ENCODE results near the gene RTF2.
A peak's percentile ranks its signal among the peaks of the same experiment; 100 is the strongest.

Gene RTF2

DNA sequence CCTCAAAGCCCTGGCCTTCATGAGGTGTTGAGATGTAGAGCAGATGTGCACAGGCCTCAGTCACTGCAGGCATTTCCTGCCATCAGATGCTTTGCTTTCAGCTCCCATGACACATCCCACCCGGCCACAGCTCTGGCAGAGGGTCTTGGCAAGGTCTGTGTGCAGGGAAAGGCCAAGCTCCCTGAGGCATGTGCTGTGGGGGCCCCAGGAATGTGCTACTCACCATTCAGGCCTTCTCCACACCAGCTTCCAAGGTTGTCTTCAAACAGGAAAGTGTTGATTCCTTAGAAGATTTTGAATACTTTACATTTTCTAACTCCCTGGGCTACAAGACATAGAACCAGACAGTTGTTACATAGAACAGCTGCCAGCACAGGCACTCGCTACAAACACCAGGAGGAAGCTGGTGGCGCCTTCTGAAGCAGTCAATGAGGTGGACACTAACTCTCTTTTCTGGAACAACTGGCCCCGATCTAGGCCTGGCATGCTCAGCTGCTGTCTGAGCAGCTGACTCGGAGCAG, 28.6 kb upstream of the RTF2 start:
- DNase-seq: no peak

DNA sequence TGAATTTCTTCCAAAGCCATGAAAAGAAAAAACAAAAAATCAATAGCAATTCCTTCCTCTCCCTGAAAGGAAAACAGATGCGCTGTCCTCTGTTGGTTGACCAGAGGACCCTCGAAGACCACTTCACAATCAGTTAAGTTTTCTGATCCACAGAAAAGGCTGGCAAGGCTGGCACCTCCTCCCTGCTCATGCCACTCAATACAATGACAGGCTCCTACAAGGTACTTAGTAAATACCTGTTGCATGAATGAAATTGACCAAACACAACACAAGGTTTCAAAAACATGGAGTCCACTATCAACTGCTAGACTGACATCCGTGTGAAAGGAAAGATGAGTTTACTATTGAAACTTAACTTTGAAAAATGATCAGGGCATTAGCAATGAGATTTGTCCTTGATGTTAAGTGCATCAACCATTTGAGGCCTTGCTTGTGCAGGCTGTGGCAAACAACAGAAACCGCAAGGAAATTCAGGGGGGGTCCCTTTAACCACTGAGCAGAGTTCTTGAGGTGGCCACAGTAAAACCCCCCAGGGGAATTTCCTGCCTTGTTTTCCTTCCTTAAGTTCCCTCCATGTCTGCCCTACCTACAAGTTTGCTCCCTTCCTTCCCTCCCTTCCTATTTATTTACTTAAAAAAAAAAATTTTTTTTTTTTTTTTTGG, 27.9 kb upstream of the RTF2 start:
- peak; percentile 33 for DNase-seq

DNA sequence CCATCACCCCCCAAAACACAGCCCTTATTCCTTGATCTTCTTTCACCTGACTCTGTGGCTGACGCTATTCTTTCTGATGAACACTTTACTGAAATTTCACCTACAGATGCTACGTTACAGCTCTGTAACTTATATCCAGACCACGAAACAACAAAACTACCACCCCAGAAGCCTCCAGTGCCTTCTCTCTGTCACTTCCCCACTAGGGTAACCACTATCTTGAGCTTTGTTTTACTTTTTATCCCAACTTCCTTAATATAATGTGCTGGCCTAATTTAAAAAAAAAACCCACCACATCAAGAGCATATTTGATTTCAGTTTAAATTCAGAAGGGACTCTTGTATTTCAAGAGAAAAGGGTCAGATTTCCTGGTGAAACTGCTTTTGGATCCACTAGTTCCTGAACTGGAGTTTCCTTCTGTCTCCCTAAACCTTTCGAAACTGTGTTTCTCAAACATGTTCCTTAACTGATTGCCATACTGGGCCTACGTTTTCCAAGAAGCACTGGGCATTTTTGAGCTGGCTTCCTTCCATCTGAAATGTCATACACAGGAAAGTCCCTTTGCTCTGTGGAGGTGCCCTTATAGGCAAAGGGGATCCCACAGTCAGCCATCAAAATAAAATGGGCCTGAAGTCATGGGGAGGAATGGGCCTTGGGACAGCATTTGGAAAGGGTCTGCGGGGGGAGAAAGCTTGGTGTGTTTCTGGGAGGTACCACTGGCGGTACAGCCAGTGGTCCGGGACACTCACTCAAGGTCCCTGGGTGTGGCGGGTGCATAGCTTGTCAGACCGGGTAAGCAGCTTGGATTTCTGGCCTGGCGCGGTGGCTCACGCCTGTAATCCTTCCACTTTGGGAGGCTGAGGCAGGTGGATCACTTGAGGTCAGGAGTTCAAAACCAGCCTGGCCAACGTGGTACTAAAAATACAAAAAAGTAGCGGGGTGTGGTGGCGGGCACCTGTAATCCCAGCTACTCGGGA, 25.8 kb upstream of the RTF2 start:
- no peak for DNase-seq

DNA sequence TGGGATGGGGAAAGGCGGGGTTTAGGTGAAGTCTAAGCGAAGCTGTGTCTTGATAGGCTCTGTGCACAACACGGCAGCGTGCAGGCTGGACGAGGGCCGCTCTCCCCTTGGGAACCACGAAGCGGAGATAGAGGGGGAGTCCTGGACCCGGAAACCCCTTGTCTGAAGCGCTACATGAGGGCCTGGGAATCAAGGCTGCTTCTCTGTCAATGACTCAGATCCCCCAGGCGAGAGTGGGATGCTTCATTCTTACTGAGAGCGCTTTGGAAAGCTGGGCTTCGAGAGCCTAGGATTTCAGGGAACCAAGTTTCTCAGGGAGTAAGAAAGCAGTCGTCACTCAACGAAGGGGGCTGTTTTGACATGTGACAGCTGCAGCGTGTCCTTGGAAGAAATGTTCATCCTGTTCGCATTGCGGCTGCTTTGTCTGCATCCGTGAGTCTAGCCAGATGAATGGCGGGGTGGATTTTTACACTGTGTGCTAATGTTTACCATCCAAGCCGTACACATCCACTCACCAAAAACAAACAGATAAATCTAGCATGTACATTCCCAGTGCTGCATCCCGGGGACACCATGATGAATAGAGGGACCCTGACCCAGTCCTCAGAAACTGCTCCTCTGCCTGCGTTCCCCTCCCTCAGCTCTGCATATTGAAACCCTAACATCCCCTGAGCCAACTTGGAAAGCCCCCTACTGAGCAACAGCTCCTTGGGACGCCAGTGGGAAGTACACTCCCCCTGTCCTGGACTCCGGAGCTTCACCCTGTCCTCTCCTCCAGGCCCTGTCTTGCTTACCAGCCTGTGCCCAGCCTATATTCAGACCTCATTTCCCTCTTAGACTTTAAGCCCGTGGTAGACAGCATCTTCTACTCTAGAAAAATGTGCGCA, 24.5 kb upstream of the RTF2 start:
- no peak for DNase-seq

DNA sequence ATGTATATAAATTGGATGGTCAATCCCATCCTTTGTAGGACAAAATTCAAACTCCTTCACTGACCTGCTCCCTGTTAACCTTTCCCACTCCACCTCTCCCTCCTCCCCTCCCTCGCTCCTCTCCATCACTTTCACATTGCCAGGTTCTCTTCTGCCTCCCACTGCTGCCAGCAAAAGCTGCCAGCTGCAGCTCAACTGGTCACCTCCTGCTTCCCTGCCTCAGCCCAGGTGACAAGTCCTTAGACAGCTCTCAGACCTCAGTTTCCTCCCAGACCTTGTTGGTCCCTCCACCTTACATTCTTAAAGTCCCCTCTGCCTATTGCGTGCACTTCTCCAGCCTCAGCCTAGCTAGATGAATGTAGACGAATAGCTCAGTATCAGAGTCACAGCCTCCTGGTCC, 23.3 kb upstream of the RTF2 start:
- no peak for DNase-seq

DNA sequence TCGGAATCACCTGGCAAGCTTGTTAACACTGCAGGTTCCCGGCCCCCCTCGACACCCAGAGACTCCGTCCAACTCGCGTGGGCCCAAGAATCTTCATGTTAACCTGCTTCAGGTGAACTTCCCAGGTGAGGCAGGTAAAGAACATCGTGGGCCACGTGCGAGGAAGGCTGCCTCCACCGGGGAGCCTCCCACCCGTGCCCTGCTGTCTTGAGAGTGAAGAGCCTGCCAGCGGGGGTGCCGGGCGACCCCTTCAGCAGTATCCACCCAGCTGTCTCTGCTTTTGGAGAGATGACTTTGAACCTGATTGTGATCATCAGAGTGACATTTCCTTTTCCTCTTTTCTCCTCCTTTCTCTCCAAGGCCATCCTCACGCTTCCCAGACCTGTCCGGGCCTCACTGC, 22.9 kb upstream of the RTF2 start:
- no peak for DNase-seq

DNA sequence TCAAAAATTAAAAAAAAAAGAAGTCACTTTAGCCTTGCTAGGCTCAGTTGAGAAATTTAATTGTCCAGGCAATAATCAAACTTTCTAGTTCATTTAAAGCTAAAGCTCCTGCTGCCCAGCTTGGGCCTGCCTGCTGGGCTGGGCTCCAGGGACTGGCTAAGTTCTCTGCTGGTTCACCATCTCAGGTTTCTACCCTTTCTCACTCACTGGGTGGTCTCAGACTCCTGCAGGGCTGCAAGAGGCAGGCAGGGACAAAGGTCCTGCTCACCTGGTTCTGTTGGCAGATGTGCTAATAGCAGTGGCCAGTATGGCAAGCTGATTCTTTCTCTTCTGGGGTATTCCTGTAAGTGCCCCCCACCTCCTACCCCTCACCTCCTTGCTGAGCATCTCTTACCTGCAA, 21.2 kb upstream of the RTF2 start:
- DNase-seq: no peak

DNA sequence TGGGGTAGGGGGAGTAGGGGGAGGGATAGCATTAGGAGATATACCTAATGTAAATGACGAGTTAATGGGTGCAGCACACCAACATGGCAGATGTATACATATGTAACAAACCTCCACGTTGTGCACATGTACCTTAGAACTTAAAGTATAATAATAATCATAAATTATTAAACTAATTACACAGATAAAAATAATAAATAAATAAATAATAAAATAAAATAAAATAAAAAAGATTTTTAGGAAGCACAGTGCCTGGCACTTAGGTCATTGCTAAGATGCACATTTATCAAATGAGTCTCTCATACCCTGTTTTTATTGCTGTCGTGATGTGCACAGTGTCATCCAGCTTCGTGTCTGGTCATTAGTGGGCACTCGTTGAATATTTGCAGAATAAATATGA, 19.0 kb upstream of the RTF2 start:
- no peak for DNase-seq

DNA sequence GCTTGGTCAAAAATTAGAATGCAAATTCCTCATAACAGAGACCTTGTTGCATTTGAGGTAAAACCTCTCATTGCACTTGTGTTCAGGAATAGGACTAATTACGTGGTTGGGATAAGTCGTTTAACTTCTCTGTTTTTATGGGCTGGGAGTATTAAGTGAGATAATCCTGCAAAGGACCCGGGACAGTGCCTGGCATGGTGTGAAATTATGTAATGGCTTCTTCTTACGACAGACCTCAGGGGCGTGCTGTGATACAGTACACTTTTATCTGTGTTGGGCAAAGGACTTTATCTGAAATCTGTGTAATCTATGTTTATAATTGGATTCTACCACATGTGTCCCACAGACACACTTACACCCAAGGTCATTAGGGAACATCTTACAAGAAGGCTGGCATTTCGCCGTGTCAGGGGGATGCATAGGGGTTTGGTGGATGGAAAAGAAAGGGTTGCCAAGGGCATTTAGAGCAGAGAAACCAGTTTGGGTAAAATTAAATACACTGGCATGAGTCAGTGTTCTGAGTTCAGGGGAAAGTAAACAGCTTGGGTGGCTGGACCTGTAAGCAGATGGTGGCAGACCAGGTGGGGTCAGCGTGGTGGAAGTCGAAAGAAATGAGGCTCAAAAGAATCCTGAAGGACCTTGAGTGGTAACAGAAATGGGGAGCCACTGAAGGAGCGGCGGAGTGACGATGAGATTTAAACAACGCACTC, 17.2 kb upstream of the RTF2 start:
- DNase-seq: no peak

DNA sequence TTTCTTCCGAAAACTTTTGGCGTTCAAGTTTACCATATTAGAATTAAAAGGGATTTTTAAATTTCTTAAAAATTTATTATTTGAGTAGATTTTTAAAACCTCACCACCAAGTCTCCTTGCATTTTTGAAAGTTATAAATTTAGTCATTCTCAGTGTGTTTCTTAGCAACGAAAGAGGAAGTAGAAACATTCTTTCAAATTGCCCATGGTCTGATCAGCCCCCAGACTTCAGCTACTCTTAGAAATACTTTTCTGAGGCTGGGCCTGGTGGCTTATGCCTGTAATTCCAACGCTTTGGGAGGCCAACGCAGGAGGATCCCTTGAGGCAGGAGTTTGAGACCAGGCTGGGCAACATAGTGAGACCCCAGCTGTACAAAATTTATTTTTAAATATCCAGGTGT, 15.1 kb upstream of the RTF2 start:
- no peak for DNase-seq

DNA sequence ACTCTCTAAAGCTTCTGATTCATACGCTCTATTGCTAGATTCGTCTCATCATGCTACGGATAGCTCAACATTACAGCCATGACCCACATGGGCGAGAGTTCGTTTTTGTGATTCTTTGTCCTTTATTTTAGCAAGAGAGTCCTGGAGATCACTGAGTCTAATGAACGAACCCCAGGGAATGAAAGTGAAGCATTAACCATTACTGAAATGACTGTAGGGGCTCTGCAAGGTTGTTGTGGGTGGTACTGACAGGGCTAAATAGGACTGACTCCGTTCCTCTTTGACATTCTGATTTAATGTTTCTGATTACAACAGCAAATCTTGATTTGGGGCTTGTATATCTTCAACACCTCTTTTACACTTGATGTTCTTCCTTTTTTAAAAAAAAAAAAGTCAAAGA, 13.7 kb upstream of the RTF2 start:
- no peak for DNase-seq

DNA sequence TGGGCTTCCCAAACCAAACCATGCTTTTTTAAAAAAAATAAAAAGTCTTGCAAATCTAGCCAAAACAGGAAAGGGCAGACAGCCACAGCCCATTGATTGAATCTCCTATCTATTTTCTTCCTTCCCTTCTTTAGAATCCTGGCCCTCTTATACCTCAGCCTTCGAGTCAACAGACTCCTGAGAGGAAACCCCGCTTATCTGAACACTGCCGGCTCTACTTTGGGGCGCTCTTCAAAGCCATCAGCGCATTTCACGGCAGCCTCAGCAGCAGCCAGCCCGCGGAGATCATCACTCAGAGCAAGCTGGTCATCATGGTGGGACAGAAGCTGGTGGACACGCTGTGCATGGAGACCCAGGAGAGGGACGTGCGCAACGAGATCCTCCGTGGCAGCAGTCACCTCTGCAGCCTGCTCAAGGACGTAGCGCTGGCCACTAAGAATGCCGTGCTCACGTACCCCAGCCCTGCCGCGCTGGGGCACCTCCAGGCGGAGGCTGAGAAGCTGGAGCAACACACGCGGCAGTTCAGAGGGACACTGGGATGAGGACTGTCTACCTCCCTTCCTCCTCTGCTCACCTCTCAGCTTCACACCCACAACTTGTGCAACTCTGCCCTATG, 10.1 kb upstream of the RTF2 start:
- no peak for DNase-seq

DNA sequence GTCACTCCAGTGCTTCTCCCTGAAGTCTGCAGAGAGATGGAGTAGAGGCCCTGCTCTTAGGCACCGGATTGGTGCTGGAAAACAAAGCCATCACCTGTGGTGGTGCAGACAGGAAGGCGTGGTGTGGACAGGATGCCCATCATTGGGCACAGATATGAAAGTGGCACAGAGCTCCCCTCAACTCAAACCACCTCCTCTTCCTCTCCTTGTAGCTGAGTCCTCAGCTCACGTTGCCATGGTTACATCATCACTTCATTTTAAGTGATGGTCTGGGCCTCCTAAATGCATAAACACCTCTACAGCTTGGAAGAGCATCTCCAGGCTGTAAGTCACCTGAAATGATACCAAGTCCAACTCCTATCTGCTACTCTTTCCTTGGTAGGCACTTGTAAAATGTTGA, 8.0 kb upstream of the RTF2 start:
- peak; percentile 32 for DNase-seq

DNA sequence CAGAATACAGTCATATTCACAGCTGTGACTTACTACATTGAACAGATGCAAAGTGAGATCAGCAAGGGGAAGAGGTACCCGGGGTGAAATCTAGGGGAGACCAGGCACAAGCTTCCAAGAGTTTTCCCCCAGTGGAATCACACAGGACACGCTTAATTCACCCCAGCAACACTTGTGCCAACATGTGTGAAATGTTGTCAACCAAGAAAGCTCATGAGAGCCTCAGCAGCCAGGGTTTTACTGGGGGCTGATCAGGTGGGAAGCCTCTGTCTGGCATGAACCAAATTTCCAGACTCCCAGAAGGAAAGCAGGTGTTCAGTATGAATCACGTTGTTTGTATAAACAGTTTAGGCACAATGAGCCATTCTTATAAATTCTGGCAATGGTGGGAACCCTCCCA, 6.9 kb upstream of the RTF2 start:
- DNase-seq: no peak

DNA sequence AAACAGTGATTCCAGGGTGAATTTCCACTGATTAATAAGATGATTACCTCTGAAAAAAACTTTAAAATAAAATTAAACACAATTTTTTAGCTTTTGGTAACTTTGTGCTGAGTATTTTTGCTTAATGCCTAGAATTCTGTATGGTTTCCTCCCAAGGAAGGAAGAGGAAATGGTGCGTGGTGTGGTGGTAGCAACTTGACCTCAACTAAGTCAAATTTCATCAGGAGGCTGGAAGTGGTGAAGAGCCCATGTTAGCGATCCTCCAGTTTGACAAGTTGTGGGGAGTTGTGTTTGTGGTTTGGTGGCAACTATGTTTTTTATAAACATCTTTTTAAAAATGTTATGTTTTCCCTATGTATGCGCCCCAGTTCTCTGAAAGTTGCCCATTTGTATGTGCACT, 5.0 kb upstream of the RTF2 start:
- no peak for DNase-seq

DNA sequence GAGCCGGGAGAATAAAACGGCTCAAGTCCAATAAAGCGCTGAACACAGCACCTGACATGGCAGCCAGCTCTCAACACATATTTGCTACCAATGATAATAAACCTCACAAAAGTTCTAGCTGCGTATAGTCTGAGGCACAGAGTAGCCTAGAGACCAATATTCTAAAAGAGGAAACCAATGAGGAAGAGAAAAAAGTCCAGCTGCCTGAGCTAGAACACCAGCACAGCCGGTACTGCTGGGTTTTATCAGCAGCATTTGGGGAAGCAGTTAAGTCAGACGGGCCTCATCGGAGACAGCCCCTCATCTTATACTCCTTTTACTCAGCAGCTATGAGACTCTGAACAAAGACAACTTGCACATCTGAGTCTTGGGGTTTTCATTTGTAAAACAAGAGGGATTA, 2.4 kb upstream of the RTF2 start:
- no peak for DNase-seq

DNA sequence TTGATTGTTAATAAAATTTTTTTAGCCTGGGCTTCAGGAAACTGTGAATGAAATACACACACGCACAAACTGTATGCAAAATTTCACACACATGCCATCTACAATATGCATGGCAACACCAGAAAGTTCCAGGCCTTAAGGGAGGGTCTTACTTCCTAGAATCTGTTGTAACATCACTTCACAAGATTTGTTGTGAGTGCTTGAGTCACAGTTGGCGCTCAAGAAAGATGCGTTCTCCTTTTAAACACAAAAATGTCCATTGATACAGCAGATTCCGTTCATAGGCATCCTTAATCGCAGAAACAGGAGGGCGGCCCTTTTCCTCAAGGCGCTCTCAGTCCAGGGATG, 485 bp upstream of the RTF2 start:
- DNase-seq: no peak

DNA sequence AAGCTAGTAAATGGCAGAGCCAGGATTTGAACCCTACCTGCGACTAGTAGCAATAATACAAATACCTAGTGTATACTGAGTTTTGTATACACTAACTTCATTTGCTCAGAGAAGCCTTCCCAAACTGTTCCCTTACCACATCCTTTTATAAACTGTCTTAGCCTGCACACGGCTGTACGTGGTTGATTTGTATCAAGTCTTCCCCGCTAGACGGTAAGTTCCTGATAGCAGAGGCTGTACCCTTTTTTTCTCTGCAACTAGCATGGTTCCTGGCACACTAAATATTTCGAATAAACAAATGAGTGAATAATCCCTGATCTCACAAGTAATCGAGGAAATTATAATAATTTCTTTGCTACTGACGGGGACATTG, 636 bp downstream of the RTF2 start:
- no peak for DNase-seq

DNA sequence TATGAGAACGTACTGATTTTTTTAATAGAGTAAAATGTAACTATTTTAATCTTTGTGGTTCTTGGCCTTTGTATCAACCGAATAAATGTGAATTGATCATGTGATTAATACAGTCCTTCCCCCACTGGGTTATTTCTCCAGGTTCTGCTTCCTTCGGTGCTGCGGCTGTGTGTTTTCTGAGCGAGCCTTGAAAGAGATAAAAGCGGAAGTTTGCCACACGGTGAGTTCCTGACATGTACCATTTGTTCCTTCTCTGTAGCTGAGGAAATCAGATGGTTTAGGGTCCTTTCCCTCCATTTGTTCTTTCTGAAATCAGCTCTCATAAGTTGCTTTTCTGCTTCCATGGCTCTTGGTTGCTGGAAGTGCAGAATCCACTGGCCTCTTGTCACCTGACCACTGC, 15.5 kb downstream of the RTF2 start:
- DNase-seq: no peak

DNA sequence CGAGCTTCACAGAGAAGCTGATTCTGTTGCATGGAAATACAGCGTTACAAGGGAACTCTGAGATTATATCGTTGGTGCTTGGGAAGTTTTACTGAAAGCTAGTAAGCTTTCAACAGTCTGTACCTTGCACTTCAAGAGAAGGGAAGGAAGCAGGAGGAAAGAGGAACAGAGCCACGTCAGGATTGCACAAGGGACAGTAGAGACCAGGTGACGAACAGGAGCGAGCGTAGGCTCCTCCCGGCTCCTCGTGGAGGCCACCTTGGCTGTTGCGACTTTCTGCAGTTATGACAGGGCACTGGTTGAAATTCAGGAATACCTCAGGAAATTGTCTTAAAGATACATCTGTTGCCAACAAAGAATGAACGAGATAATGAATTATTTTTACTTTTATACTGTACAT, 18.8 kb downstream of the RTF2 start:
- no peak for DNase-seq

DNA sequence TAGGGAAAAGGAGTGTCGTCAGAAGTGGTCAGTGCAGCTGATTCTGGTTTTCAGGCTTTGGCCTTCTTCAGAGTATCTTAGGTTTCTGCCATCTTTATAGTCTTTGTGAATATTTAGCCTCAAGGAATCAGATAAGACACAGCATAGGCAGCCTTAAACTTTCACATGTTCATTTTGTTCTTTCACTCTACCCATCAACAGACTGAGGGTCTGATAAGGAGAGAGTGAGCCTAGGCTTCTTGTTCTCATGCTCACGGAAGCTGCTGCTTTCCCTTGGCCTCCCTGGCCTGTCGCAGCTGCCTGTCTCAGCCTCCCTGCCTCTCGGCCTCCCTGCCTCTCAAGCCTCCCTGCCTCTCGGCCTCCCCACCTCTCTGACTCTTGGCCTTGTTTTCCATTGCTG, 20.1 kb downstream of the RTF2 start:
- no peak for DNase-seq

DNA sequence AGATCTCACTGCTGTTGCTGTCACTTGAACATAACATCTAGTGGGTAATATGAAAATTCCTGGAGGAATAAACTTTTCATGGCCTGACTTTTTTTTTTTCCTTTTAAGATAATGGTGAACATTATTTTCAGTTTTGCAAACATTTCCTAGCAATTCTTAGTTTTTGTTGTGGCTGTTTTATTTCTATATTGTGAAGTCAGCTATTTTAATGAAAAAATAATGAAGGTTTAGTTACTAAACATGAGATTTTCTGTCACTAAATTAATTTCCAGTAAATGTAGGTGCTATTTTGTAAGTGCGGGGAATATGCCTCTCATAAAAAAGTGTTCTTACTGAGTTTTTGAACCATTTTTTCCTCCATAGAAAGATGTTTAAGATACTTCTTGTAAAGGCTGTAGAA, 32.7 kb downstream of the RTF2 start:
- DNase-seq: no peak
